GDM1 (cell line): Measurements from ENCODE around the gene LHFPL2.

Experiments used
- DNase-seq: peaks from one replicate; lab custom pipeline; 2025; lab: John Stamatoyannopoulos, UW

LHFPL2 gene

DNA sequence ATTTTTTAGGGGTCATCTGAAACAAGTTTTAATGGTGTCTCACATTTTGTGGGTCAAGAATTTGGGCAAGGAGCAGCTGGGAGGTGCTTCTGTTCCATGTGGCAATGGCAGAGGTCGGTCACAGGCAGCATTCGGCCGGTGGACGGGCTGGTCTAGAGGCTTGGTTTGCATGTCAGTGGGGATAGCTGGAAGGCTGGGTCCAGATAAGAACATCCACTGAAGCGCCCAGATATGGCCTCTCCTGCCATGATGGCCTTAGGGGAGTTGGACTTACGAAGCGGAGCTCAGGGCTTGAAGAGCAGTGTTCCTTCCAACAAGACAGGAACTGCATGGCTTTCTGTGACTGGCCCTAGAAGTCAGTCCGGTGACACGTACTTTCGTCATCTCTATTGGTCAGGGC lies 30.3 kb downstream of the LHFPL2 start:
- DNase-seq, result no peak

DNA sequence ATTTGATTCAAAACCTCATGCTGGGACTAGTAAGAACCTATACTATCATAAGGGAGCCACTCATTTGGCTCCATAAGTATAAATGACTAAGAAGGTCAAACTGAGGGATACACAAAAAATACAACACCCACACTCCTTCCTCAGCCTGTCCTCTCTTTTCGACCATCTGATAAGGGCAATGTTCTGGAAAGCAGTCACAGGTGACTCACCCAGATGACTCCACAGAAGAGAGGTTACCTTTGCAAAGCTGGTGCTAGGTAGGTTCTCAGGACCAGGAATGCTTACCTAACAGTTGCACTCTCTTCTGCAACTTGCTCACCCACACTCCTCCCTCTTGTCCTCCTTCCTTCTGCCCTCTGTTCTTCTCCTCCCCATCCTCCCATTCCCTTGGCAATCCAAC lies 32.9 kb downstream of the LHFPL2 start:
- no peak for DNase-seq

GRCh38 chr5:78614816-78615215 lies 33.8 kb downstream of the LHFPL2 start:
- DNase-seq, result no peak

- no peak for DNase-seq
These were observed 34.8 kb downstream of the LHFPL2 start for GRCh38 chr5:78613756-78614155.

DNA sequence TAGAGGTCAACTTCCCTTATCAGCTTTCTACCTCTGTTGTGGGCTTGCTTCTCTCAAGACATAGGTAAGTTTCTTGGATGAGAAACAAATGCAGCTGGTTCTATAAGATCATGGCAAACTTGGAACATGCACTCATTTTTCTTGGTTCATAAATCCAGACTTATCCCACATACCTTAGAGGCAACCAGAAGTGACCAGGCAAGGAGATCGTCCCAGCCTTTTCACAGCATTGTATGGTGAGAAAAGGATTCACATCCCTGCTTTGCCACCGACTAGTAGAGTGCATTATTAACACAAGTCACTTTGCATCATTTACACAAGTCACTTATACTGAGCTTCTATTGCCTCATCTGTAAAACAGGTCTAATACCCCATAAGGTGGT lies 35.4 kb downstream of the LHFPL2 start:
- no peak for DNase-seq

- no peak for DNase-seq
These were observed 36.1 kb downstream of the LHFPL2 start for GRCh38 chr5:78612227-78613150.

DNA sequence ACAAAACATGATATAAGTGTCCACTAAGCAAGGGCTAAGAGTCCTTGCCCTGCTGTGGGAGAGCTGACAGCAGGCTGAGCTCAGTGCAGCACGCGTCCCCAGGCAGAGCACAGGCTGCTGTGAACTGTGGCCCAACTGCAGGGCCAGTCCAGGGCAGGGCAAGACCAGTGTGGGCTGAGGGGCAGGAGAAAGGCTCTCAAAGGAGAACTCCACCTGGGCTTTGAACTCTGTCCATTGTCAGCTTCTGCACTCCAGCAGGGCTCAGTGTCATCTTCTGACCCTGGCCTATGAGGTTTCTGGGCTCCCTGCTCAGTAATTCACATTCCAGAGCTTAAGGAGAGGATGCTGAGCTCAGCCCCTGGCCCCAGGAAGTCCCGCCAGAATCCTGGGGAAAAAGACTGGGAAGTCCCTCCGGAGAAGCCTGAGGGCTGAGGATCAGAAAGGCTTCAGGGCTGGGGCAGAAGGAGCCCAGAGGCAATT lies 37.4 kb downstream of the LHFPL2 start:
- DNase-seq, result no peak

DNA sequence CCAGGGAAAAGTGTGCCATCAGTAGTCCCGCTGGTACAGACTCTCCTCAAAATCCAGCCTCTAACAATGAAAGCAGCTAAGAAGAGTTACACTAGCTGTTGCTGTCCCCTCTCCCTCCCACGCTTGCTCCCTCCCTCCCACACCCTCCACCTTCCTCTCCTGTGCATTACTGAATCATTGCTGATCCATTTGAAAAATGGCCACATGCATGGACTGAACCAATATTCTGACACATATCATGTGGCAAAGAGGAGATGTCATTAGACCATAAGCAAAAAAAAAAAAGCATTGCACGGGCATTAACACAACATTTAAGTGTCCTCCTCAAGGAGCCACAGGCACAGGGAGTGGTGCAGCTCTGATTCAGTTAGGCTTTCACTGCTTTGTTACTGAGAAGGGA lies 37.9 kb downstream of the LHFPL2 start:
- no peak for DNase-seq

- no peak for DNase-seq
These were observed 38.4 kb downstream of the LHFPL2 start for GRCh38 chr5:78610163-78610583.

DNA sequence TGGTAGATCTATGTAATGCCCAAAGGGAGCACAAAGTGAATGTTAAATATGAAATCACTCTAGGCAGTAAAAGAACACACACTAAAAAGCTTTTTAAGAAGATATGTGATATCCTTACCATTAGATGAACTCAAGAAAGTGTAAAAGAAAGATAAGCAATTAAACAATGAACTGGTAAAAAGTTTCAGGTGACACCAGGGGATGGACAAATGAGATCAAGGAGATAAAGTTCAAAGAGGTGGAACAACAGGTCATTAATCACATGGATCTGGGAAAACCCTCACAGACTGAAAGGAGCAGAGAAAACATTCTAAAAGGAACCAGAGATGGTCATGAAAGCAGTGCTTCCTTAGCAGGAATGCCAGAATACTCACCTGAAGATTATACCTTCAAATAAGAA lies 40.7 kb downstream of the LHFPL2 start:
- DNase-seq, result no peak

DNA sequence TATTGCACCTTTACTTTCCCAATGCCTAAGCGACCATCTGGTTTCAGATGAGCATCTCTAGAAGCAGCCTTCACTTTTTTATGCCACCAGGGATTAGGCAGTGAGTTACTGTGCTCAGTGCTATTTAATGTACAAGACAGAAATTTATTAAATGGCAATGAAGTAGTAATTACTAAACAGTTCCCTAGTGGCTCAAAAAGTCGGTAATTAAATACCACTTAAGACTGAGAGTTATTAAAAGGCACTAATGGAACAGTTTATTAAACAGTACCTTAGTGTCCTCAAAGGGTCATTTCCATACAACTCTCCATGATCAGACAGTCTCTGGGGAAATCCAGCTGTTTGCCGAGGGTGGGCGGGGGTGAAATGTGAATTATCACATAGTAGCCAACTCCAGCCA lies 42.3 kb downstream of the LHFPL2 start:
- DNase-seq, result no peak

DNA sequence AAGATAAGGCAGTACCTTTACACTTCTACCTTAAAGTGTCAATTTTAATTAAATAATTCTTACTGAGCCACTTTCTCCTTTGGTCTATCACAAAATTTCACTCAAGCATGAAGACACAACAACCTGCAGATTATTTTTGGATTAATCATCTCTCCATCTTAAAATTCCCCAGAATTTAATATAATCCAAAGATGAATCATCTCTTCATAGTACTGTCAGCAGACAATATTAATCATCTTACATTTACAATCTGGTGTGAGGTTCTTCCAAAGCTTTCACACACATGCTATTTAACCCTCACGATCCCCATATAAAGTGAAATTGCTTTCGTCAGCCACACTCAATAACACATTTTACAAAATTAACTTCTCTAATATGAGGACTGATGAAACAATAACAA lies 43.0 kb downstream of the LHFPL2 start:
- no peak for DNase-seq

GRCh38 chr5:78604689-78605285 lies 43.8 kb downstream of the LHFPL2 start:
- no peak for DNase-seq

- no peak for DNase-seq
These were observed 44.9 kb downstream of the LHFPL2 start for GRCh38 chr5:78603636-78604175.

- no peak for DNase-seq
These were observed 46.2 kb downstream of the LHFPL2 start for GRCh38 chr5:78602400-78602799.

GRCh38 chr5:78601559-78602314 lies 46.8 kb downstream of the LHFPL2 start:
- DNase-seq, result no peak

DNA sequence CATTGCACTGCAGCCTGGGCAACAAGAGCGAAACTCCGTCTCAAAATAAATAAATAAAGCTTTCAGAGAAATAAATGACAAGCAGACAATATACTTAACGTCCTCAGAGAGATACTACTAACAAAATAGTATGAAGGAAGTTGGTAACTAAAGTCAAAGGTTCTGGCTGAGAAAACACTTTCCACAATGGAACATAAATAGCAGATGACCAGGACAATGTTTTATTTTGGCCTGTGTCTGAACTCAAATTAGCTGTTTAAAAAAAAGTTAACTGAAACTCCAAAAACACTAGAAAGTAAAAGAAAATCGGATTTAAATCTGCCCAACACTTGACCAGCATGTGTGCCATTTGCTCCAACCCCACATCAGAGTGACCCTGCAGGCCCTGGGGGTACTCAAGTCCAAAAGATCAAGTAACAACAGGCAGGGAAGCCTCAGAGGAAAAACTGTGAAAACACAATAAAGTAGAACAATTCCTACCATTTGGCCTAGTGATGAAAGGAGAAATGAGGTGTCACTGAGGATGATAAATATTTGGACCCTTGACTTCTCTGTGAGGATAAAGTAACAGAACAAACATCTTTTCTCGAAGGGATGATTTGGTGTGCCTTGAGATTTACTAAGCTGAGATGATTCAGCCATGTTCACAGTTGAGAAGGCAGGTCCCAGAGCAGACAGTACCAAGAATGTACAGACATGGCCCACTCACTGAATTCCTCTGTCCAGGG lies 47.7 kb downstream of the LHFPL2 start:
- DNase-seq, result no peak

- no peak for DNase-seq
These were observed 49.6 kb downstream of the LHFPL2 start for GRCh38 chr5:78598973-78599372.

DNA sequence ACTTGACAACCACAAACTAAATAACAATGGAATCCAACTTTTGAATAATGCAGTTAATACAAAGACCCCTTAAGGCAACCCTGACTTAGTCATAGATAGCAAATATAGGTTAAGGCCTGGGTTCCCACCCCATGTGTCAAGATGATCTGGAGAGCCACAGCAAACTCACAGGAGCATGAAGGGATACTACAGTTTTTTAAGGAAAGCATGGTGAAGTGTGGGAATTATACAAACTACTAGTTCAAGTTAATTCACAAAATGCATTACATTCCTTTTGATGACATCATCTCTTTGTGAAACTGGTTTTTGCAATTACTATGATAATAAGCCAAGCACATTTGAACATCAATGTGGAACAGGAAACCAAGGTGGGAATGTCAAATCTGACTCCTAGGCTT lies 50.6 kb downstream of the LHFPL2 start:
- no peak for DNase-seq

DNA sequence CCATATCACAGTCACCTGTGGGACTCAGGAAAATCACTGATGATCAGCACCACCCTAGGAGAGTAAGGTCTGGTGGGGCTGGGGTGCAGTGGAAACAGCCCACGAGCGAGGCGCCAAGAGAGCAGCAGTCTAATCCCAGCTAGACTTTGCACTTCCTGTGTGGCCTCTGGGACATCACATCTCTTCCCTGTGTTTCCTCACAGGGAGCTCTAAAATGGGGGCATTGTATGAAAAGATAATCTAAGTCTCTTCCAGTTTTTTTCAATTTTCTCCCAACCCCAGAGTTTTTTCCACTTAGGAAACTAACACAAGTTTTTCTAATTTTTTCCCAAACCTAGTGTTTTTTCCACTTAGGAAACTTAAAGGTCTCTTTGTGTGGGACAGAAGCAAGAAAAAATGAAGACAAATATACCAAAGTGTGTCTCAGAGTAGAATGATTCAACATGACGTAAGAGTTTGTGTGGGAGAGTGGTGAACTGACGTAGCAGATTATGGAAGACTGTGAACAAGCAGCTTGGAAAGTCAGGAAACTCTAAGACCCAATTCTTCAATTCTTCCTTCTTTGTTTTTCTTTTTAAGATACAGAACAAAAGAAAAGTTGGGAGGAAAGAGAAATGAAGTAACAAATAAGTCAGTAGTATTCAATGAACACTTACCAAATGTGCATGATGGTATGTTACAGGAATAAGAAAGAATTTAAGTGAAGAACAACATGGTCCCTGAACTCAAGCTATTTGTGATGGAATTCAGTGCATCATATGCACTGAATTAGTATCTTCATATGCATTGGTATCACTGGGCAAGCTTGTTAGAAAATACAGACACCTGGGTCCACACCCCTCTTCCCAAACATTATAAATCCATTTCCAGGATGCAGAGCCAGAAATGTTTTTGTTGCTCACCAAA lies 51.3 kb downstream of the LHFPL2 start:
- DNase-seq, result no peak

DNA sequence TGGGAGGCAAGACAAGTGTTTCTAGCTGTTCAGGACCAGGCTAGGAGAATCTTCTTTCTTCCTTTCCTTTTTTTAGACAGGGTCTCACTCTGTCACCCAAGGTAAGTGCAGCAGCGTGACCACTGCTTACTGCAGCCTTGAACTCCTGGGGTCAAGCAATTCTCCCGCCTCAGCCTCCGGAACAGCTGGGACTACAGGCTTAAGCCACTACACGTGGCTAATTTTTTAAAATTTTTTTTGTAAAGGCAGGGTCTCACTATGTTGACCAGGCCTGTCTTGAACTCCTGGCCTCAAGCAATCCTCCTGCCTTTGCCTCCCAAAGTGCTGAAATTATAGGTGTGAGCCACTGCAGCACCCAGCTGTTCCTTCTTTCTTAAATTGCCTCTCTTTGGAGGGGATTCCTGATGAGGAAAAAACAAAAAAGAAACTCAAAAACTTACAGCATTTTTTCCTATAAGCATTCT lies 53.1 kb downstream of the LHFPL2 start:
- no peak for DNase-seq
